GM12873 (cell line): ENCODE measurements around the gene FMN1.

Source experiments
- CTCF ChIP-seq: IDR thresholded peaks from 2 replicates; pipeline ENCODE4 v1.5.1; 2012; ENCODE audit warnings: low read depth, mild to moderate bottlenecking, moderate library complexity, low read length, control low read depth; ENCODE audit not compliant: insufficient read depth; ENCODE audit errors: missing control alignments

FMN1 gene

GRCh38 chr15:32936976-32937375 lies 257.5 kb downstream of the FMN1 start:
- TF ChIP-seq CTCF, result no peak

- TF ChIP-seq CTCF, result peak; percentile 73
Measured at GRCh38 chr15:32936283-32936918, 258.1 kb downstream of the FMN1 start.

- no peak for TF ChIP-seq CTCF
Measured at GRCh38 chr15:32935139-32935538, 259.4 kb downstream of the FMN1 start.

- TF ChIP-seq CTCF, result no peak
Measured at GRCh38 chr15:32933236-32933635, 261.3 kb downstream of the FMN1 start.

- no peak for TF ChIP-seq CTCF
Measured at GRCh38 chr15:32928876-32929275, 265.6 kb downstream of the FMN1 start.

DNA sequence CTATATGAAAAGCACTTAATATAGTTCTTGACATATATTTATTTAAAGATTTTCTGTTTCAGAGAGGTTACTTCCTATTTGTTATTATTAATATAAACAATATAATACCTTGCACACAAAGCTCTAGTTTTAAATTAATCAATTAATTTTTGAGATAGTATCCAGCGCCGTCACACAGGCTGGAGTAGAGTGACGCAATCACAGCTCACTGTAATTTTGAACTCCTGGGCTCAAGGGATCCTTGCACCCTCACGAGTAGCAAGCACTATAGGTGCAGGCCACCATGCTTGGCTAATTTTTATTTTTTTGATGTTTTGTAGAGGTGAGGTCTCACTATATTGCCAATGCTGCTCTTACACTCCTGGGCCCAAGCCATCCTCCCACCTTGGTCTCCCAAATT lies 267.4 kb downstream of the FMN1 start:
- TF ChIP-seq CTCF, result no peak

DNA sequence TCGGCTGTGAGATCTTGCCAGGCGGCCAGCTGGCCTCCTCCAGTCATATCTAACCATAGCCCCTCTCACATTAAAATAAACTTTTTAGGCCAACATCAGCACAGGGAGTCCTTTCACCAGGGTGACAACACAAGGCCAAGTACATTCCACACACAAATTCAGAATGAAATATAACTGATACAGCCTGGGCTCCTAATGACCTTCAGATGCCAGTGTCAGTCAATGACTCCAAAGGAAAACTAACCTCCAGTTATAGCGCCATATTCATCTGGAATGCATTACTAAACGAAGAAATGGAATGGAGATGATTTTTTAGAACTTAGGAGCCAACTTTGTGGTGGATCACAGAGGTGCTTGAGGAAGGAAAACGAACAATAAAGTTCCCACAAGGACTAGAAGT lies 271.3 kb downstream of the FMN1 start:
- no peak for TF ChIP-seq CTCF
